ENCODE results near the gene CCL4.

Gene CCL4

DNA sequence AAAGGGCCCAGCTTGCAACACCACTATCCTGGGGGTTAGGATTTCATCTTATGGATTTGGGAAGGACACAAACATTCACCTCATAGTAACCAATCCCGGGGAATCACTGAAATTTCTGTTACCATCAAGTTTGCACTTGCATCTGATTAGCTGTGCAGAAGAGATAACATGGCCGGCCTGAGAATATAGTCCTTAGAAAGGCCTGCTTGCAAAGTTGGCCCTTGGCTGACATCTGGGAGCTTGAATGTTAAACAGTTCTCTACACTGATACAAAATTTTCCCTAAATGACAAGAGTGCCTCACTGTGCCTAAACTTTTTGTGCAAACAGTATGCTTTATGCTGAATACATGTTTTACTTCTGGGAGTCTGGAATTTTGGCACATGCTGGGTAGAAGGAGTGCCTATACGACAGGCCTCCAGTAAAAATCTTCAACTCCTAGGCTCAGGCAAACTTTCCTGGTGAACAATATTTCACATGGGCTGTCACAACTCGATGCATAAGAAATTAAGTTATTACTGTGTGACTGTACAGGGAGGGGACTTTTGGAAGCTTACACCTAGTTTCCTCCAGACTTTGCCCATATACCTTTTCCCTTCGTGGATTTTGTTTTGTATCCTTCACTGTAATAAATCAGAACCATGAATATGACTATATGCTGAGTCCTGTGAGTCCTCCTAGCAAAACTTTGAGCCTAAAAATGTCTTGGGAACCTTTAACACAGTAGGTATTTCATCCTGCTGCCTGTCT, 41.5 kb downstream of the CCL4 start:
- DNase-seq (ENCODE audit: low spot score): no peak

DNA sequence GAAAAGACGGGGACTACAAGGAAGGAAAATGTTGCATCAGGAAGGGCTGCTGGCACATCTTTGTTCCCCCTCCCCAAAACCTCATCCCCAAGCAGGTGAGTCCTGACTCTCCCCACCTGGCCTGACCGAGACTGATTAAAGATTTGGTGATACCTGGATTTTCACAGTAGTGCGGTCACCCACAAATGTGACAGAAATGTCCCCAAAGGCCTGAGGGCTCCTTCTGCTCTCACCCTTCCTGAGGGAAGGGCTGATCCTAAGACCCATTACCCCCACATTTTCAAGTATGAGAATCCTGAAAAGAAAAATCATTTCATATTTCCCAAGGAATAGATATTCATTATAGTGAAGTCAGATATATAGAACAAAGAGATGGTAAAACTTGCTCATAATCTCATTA, 44.0 kb downstream of the CCL4 start:
- no peak for DNase-seq (ENCODE audit: low spot score)

DNA sequence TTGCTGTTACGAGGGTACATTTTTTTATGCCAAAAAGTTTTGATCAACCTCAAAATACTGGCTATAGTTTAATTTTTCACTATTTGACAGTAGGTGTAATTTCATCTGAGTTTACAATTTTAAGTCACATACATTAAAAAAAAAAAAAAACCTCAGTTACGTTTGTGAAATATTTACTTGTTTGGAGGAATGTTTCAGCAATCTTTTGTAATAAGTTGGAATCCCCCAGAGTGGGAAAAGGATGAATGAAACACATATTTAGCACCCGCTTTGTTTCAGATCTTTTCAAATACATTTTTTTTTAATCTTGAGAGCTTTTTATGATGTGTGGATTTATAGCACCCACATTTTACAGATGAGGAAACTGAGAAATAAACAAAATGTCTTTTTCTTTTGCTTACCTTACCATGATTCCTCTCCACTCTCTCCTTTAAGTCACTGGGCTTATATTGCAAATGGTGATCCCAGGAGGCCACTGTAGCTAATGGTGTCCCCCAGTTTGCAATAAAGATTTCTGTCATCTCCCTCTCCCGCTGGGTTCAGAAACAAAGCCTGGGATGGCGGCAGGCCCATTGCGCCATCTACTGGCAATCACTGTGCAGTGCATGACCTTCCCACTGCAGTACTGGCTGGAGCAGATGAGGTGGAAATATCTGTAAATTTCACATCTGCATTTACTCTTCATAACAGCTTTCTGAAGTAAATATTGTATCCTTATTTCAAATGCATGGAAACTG, 45.1 kb downstream of the CCL4 start:
- DNase-seq (ENCODE audit: low spot score): peak; percentile 89

DNA sequence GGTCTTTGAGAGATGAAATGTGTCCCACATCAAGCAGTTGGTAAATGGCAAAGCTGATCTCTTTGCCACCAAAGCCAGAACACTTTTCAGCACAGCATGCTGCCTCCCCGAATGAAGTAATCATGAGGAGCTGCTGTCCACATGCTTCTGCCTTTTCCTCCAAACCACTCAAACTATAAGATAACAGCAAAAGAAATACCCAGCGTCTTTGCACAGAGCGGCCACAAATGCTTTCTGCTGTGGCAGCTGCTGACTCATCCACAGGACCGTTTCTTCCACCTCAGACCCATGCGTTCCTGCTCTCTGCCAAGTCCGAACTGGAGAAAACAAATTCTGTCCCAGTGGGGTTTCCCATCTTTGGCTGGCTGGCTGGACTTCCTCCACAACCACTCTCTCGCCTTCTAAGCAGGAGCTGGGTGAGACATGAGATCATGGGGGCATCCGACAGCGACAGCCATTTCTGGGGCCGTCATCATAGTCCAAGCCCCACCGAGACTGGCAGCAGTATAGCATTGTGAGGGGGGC, 45.7 kb downstream of the CCL4 start:
- DNase-seq (ENCODE audit: low spot score): peak; percentile 54

DNA sequence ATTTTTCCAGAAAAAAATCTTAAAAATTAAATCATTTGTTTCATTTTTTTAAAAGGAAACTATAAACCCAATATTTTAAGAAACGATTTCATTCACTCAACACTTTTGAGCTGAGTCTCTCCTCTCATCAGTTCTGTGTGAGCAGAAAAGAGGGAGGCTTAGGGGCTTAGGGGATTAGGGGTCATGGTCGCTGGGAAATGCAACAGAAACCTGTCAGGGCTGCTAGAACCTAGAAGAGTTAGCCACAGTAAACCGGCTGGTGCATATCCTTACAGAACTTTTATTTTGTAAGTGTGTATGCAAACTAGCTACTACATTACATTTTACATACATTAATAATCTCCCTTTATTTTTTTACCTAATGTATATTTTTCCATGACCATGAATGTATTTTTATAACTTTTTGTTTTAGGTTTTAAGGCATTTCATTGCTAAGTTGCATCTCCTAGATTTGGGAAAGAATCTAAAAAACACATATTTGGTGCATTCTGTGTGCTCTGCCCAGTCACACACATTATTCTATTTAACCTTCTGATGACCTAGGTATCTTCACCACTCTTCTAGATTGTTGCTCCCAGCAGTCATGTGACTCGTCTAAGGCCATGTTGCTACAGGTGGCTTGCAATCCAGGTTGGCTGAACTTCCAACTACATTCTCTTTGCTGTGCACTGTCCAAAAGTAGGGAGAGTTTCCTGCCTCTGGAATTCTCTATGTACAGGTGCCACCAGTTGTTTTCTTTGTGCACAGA, 48.4 kb downstream of the CCL4 start:
- DNase-seq (ENCODE audit: low spot score): no peak

DNA sequence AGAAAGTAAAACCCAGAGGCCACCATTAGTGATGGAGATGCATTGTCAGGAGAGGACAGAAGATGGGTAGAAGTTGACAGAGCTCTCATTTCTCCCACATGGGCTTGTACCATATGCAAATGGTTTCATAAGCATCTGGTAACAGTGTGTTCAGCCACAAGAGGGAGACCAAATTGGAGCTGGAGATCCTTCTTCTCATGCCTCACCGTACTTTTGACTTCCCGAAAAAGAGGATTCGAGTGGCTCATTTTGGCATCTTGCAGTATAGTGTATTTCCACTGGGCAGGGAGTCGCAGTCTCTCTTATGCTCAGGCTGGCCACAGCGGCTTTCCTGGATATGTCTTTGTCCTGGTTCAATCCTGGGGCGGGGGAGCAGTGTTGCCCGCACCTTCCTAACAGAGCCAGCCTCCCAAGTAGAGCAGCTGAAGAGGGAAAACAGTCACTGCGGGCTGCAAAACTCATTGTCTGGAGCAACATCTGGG, 49.1 kb downstream of the CCL4 start:
- no peak for DNase-seq (ENCODE audit: low spot score)

DNA sequence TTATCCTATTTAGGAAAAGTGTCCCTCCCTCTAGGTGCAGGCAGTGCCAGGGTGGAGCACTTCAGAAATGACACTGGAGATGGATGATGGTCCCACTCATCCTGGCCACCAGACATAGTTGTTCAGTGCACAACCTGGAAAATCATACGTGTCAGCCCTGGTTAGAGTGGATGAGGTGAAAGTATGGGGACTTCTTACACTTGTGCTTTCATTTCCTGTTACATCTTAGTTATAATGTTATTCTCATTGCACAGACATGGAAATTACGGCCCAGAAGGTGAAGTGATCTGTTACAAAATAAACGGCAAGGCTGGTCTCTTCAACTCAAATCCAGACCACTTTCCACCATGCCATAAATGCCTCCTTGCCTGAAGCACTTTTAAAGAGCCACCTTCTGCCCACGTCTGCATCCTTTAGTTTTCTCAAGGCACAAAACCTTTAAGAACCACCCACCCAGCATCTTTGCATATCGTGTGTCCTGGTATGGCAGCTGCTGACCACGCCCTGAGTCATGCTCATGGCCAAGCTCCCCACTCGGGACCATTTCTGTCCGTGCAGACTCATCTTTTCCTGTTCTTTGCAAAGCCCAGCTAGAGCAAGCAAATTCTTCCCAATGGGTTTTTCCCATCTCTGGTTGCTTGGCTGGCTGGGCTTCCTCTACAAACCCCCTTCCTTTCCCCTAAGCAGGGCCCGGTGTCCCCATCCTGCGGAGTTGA, 50.4 kb downstream of the CCL4 start:
- no peak for DNase-seq (ENCODE audit: low spot score)

All from ecto neural progenitor cell (in vitro differentiated cells).